A673 (cell line): ENCODE data around the gene SLC5A2. TPM values are rescaled to one million over a fixed set of nuclear protein-coding genes. Genes with fewer than 3 reads are reported as not detected.

Experiments
- BruUV-seq: library from RNA; stranded (reverse); fragments of 400-500 nt; replicated peaks from 2 replicates; lab custom pipeline; 2021; lab: Mats Ljungman, UMichigan
- CTCF ChIA-PET: fragments of 300-600 bp; sonication (Branson Sonifier 250); formaldehyde crosslinking; loops from one replicate; lab custom pipeline; 2022; ENCODE audit warnings: antibody characterized with exemption; lab: Charles Lee
- POLR2A ChIA-PET: fragments of 300-600 bp; sonication (Branson Sonifier 250); formaldehyde crosslinking; loops from one replicate; lab custom pipeline; 2022; ENCODE audit warnings: antibody characterized with exemption; ENCODE audit not compliant: low non-redundant PET; lab: Charles Lee
- DNase-seq: peaks from one replicate; pipeline ENCODE4 v3.0.0-alpha.2; 2015; ENCODE audit warnings: low spot score
- H3K27ac ChIP-seq: fragments of 200-600 bp; sonication (generic); 2 replicates; pipeline ENCODE4 v1.5.1; 2016; ENCODE audit warnings: mixed run types, low read depth, mild to moderate bottlenecking, mixed read lengths, antibody characterized with exemption, low read length; ENCODE audit not compliant: poor library complexity, severe bottlenecking
- H3K27me3 ChIP-seq: fragments of 200-600 bp; sonication (generic); replicated peaks from 2 replicates; pipeline ENCODE4 v1.6.1; 2017; ENCODE audit warnings: mixed run types, low read depth, mild to moderate bottlenecking, mixed read lengths, antibody characterized with exemption, low read length; ENCODE audit not compliant: insufficient read depth, poor library complexity
- H3K36me3 ChIP-seq: fragments of 200-600 bp; sonication (generic); 2 replicates; pipeline ENCODE4 v1.6.1; 2016; ENCODE audit warnings: mixed run types, mild to moderate bottlenecking, mixed read lengths, antibody characterized with exemption, low read length; ENCODE audit not compliant: insufficient read depth, poor library complexity, severe bottlenecking
- H3K4me1 ChIP-seq: fragments of 200-600 bp; sonication (generic); 2 replicates; pipeline ENCODE4 v1.6.1; 2017; ENCODE audit warnings: mixed run types, mild to moderate bottlenecking, mixed read lengths, antibody characterized with exemption, low read length; ENCODE audit not compliant: insufficient read depth, poor library complexity, severe bottlenecking
- H3K4me3 ChIP-seq: fragments of 200-600 bp; sonication (generic); 2 replicates; pipeline ENCODE4 v1.5.1; 2016; ENCODE audit warnings: low read depth, mixed run types, mild to moderate bottlenecking, mixed read lengths, low read length; ENCODE audit not compliant: poor library complexity, severe bottlenecking
- H3K9me3 ChIP-seq: fragments of 200-600 bp; sonication (generic); 2 replicates; pipeline ENCODE4 v1.6.1; 2016; ENCODE audit warnings: mixed run types, low read depth, mild to moderate bottlenecking, mixed read lengths, antibody characterized with exemption, low read length; ENCODE audit not compliant: poor library complexity, severe bottlenecking
- CTCF ChIP-seq: fragments of 300-800, 200-600 bp; sonication (generic); conservative IDR thresholded peaks from 2 replicates; pipeline ENCODE4 v1.5.1; 2017; ENCODE audit warnings: low read depth, mild to moderate bottlenecking, antibody characterized with exemption, low read length, moderate library complexity, mixed read lengths
- EZH2 ChIP-seq: fragments of 200-600 bp; sonication (generic); IDR thresholded peaks from 2 replicates; pipeline ENCODE4 v1.6.1; 2017; ENCODE audit warnings: borderline replicate concordance, low read depth, mild to moderate bottlenecking, mixed read lengths, antibody characterized with exemption, low read length; ENCODE audit not compliant: poor library complexity, severe bottlenecking
- intact Hi-C: fragments of 100-400 bp; cut with micrococcal nuclease; formaldehyde crosslinking; loops from one replicate; pipeline ENCODE4 v1.10.0; 2022; ENCODE audit not compliant: unreplicated experiment
- total RNA-seq: library from RNA; stranded (reverse); gene quantifications from 2 replicates; pipeline ENCODE4 v1.2.3, GENCODE V29; 2021

The SLC5A2 gene
- total RNA-seq, 1 experiment from 2014 or later, result not detected

- no TSS peak for BruUV-seq
- Histone ChIP-seq H3K9me3 (no peaks in the 10 kb centered on the region), H3K27me3 (no peaks in the 10 kb centered on the region), H3K4me1 (peaks cover 11% of the 10 kb centered on the region), H3K27ac (peak overlapping the region; percentile 97), H3K36me3 (peaks cover 8% of the 10 kb centered on the region), H3K4me3 (peak overlapping the region; percentile 95)
- ChIA-PET CTCF (no interaction called here), POLR2A (no interaction called here)
- intact Hi-C loops, result loop anchor here (5.0 kb wide), 1 partner anchor 195 kb away; no protein-coding TSS in a partner anchor
- DNase-seq, result no peak
- TF ChIP-seq EZH2, result no peak
- TF ChIP-seq CTCF, result no peak
These were observed 24.6 kb downstream of the SLC5A2 start for GRCh38 chr16:31507617-31507928.

GRCh38 chr16:31507929-31508705 lies 25.2 kb downstream of the SLC5A2 start, which contains the start of gene RUSF1:
RUSF1 (minus strand) TSS chr16:31508391; CDS start chr16:31508373, 18 bp downstream.
- ChIA-PET POLR2A (no interaction called here), CTCF (no interaction called here)
- Histone ChIP-seq H3K9me3 (no peaks in the 10 kb centered on the region), H3K4me3 (peak within 1 kb of the TSS; percentile 95), H3K36me3 (peaks cover 8% of the 10 kb centered on the region), H3K27ac (peak within 1 kb of the TSS; percentile 97), H3K4me1 (peaks cover 11% of the 10 kb centered on the region), H3K27me3 (no peaks in the 10 kb centered on the region)
- DNase-seq, result peak; percentile 95
- no peak for TF ChIP-seq CTCF
- no peak for TF ChIP-seq EZH2
- TSS peak; percentile 55 for BruUV-seq
- intact Hi-C loops, result loop anchor here (5.0 kb wide), 1 partner anchor 194 kb away; no protein-coding TSS in a partner anchor

- peak; percentile 27 for DNase-seq
- TSS peak; percentile 86 for BruUV-seq
- Histone ChIP-seq H3K27ac (peak overlapping the region; percentile 97), H3K4me3 (peak overlapping the region; percentile 95), H3K9me3 (no peaks in the 10 kb centered on the region), H3K36me3 (peaks cover 8% of the 10 kb centered on the region), H3K27me3 (no peaks in the 10 kb centered on the region), H3K4me1 (peaks cover 11% of the 10 kb centered on the region)
- CTCF ChIA-PET, result no interaction called here
- POLR2A ChIA-PET, result no interaction called here
- TF ChIP-seq EZH2 (no peak), CTCF (no peak)
- intact Hi-C loops, result loop anchor here (5.0 kb wide), 1 partner anchor 194 kb away; no protein-coding TSS in a partner anchor
These were observed 25.8 kb downstream of the SLC5A2 start for GRCh38 chr16:31508706-31509195.
